Effector CD8-positive, alpha-beta T cell (primary cell): Measurements from ENCODE around the gene C1orf21.

Experiments used
- DNase-seq: peaks from one replicate; lab custom pipeline; 2025; lab: John Stamatoyannopoulos, UW

C1orf21 gene

DNA sequence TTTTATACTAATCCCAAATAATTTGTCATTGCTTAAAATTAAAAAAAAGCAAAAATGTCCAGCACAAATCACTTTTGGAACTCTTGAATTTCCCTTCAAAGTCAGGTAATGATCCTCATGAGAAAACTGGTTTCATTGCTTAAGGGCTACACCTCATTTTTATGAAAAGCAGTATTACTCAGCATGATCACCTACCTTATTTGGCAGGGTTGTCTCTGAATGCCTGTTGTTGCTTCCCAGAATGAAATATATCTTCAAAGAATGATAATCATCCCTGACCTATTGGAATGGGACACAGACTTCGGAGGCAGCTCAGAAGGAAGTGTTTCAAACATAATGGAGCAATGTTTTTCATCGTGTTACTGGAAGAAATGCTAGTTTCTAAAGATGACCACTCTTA is 29.7 kb downstream of the C1orf21 start:
- no peak for DNase-seq

DNA sequence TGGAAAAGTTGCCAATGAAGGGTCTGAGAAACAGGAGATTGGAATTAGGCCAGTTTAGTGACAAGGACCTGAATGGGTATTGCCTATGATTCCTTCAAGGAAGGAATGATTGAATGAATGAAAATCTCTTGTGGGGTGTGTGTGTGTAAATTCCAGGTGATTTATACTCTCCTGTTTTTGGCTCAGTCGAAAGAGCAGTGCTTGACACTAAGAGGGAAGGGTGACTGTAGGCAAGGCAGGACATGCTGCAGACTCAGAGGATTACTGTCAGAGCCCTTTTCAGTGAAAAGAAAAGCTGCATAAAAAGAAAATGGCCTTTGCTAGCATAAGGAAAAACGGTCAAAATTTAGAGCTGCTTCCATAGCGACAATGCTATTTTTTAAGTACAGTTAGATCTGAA is 30.1 kb downstream of the C1orf21 start:
- no peak for DNase-seq

DNA sequence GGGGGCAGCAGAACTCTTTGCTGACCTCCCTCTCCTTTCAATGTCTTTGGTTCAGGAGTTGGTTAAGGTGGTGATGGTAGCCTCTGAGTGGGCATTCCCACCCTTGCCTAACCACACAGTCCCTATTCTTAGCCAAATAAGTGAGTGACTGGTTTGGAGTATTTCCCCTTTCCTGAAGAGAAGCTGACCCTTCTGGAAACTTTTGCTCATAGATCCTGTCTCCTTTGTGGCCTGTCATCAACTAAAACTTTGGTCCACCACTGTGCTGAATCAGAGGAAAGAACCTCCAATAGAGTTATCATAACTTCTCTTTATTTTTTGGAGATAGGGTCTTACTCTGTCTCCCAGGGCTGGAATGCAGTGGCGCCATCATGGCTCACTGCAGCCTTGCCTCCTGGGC is 31.1 kb downstream of the C1orf21 start:
- DNase-seq, result no peak

DNA sequence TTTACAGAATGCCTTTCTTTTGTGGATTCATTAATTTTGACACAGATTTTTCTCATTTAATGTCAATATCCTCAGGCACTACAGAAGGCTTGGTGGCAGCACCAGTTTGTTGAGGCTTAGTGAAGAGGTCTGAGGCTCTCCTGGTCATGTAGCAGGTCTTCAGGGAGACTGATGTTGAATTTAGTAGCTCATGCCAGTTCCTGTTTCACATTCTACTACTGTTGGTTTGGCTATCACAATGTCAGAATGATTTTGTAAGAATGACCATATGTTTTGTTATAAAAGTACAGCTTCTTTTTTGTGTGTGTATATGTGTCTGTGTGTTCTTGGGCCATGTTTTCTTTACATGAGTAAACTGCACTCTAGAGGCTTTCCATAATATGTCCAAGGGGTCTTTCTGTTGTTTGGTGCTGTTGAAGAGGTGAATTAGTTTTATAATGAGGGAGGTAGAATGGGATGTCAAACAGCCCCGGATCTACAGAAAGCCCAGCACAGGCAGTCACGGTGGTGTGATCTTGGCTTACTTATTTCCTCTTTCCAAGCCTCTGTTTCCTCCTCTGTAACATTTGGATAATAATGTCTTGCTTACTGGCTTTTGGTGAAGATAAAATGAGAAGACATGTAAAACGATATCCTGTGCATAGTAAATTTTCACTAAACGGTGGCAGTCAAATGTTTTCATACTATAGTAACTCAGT is 32.0 kb downstream of the C1orf21 start:
- DNase-seq, result no peak

DNA sequence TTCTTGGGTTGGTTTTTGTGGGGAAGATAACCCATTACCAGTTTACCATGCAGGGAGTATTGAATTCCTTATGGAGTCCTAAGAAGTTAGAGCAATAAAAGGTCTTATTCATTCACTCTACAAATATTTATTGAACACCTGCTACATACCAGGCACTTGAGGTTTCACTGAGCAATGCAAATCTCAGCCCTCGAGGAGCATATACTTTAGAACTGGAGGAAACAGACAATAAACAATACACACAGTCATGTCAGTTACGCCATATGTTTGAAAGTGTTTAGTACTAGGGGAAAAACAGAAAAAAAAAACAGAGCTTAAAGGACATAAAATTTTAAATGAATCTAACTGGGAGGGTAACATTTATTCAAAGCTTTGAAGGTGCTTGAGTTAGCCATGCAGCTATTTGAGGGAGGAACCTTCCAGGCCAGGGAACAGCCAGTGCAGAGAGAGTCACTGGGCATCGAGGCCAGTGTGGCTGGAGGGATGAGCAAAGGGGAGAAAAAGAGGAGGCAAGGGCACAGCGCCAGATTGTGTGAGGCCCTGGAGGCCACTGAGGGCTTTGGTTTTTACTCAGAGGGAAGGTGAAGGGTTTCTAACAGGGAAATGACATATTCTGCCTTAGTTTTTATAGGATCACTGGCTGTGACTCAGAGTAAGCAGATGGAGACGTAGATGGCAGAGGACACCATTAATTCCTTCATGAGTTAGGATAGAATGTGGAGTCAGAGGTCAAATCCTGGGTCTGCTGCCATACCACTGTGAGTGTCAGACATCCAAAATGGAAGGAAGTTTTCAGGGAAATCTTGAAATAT is 32.7 kb downstream of the C1orf21 start:
- DNase-seq, result no peak

DNA sequence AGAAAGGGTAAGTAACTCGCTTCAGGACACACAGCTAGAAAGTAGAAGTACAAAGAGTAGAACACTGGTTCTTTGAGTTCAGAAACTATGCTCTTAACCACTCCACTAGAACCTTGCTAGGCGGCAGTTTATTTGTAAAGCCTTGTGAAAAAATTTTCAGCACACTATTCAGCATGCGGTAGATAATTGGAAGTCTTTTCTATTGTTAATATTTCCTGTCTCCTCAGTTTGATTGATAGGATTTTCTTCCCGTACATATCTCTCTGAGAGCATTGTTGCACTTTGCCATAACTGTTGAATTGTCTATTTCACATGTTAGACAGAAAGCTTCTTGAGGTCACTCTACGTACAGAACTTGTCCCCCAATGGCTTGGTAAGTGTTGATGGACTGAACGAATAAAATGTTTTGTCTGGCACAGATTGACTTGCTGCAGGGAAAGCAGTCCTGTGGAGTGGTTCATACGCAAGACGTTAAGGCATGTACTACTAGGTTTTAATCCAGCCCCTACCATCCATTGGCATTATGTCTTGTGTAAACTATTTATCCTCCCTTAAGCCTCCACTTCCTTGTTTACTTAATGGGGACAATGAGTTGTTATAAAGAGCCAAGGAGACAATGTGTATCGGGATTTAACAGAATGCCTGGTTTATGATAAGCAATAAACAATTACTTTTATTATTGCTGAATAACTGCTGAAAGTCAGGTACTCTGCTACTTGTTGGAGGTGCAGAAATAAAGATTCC is 35.8 kb downstream of the C1orf21 start:
- DNase-seq, result no peak

DNA sequence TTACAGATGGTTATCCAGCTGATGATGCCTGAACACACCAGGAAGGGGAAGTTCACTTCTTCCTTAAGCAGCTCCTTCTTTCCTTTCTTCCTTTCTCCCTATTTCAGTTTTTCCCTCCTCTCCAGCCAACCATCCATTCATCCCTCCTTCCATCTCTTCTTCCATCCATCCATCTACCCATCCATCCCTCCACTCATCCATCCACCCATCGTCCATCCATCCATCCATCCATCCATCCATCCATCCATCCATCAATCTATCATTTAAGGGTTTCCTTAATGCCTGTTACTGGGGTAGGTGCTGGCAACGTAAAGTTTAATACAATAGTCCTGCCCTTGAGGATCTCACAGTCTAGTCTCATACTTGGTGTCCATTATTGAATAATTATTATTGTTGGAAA is 36.8 kb downstream of the C1orf21 start:
- no peak for DNase-seq

DNA sequence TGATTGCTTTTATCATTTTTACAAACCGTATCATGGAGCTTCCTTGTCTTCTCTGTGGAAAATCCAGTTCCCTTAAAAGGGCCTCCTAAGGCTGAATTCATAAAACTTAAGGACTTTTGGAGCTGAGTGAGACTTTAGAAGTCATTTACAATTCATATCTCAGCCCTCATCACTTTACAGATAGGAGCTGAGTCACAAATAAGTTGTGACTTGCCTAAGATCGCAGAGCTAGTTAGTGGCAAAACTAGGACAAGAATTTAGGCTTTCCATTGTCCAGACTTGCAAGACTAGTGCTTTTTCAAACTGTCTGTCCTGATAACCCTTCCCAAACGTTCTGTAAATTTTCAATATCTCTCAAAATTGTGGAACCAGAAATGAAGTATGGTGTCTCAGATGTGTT is 37.3 kb downstream of the C1orf21 start:
- DNase-seq, result no peak

DNA sequence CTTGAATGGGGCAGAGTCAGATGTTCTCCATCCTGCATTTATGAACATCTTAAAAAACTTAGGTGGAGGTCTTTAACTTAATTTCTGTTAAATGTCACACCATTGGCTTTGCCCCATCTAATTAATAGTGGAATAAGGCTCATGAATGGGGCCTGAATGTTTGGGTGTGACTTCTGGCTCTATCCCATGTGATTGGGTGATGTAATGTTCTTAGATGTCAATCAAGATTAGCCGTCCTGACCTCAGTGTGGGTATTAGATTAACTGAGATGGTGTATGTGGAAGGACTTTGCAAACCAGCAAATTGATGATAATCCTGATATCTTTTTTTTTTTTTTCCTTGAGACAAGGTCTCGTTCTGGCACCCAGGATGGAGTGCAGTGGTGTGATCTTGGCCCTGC is 38.1 kb downstream of the C1orf21 start:
- DNase-seq, result no peak

DNA sequence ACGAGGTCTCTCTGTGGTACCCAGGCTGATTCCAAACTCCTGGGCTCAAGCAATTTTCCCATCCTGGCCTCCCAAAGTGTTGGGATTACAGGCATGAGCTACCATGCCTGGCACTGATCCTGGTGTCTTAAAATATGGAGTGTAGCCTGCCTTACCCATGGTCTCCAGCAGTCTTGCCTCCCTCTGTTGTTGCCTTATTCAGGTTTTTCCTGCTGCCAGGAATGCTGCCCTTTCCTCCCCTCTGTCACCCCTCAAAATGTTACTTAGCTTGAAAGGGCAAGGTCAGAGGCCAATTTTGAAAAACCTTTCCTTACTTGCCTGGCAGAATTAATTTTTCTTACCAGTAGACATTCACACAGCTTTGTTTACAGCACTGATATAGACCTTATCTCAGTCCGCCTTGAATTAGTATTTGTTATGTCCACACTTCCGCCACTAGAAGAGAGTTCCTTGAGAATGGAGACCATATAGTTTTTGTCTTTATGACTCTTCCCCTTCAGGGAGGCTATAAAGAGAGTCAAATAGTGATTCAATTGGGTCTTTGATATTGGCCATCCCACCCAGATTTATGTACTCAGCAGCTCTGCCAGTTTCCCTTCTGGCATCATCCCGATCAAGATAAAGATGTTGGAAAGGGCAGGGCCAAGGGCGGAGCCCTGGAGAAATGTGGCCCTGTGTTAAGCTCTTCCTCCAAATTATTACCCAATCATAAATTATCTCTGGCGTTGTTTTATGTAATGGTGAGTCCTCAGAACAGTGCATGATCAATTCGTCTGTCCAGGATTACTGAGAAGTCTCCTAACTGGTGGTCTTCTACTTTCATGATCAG is 38.8 kb downstream of the C1orf21 start:
- no peak for DNase-seq

DNA sequence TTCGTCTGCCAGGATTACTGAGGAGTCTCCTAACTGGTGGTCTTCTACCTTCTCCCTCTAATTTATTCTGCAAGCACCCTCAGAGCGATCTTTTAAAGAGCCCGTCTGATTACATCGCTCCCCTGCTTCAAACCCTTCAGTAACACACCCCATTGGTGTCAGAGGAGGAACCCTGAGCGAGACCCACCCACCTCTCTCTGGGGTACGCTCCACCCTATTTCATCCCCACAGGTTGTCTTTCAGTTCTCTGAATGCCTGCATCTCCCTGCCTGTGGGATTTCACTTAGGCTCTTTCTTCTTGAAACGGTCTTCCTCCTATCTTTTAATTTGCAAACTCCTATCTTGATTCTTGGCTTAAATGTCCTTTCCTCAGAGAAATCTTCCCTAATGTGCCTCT is 39.4 kb downstream of the C1orf21 start:
- DNase-seq, result no peak

DNA sequence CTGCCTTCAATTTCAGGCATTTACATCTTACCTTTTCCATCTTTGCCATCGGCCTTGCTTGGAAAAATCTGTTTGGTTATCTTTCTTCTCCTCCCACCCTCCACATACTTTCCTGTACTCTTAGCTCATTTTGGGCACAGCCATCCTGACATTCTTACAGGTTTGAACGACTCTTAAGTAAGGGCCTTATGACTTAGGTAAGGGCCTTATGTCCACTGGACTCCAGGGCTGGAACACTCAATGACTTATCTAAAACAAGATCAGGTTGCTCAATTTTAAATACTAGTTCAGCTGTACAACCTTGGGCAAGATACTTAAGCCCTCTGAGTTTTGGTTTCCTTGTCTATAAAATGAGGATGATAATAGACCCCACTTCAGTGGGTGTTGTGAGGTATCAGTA is 40.9 kb downstream of the C1orf21 start:
- DNase-seq, result no peak

DNA sequence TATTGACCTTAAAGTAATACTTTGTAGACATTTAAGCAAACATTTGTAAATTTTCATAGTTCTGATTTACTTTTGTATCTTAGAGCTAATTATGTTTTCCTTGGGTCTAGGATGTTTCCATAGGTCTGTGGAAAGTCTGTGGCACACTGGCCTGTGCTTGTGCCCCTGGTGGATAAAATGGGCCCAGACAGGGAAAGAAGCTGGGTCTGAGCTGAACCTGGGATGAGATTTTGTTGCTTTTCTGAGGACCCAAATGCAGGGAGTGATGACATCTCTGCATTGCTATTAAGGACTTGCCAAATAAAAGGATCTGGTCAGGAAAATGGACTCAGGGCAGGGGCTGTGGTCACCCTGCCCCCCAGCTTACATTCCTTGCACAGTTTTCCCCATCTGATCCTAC is 41.8 kb downstream of the C1orf21 start:
- no peak for DNase-seq

DNA sequence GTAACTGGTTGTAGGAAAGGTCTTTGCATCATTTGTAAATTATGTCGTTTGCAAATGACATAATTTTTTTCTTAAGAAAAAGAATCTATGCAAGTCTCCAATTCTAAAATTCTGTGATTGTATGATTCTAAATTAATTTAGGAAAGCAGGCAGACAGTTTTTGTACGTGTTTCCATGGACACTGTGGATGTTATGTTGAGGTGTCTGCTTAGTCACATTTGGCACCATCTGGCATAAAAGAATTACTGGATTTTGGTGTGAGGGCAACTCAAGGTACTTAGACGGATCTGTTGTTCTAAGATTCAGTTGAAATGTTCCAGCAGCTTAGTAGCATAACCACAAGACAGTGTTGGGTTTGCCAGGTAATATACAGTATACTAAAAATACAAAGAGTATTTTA is 42.5 kb downstream of the C1orf21 start:
- DNase-seq, result no peak

DNA sequence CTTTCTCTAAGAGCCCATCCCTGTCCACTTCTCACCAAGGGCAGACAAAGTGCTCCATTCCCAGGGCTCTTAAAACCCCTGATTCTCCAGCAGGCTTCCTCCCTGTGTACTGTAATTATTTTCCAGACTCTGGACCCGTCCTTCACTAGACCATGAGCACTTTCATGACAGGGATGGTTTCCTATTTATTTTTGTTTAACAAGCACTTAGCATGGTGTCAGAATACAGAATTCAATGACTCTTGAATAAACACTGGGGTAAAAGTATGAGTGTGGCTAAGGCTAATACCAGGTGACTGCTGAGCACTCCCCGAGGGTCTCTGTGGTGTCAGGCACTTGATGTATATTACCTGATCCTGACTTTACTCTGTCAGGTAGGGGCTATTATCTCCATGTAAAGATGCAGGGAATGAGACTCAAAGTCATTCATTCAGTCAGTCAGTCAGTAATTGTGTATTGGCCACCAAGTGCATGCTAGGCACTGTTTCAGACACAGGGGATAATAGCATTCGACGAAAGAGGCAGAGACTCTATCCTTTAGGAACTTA is 47.2 kb downstream of the C1orf21 start:
- DNase-seq, result no peak

DNA sequence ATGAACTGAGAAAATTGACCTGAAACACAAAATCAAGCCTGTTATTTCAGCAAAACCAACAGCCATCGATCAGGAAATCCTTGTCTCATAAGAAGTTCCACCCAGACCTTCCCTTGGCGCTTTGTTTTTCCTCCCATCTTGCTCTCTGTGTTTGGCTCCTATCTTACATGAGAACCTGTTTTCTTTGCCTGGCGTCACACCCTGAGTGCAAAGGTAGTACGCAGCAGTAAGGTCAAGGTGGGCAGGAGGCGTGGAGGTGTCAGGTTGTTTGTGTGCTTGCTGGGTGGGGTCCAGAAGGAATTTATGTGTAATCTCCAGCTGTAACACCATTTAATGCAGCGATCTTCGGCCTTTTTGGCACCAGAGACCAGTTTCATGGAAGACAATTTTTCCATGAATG is 50.5 kb downstream of the C1orf21 start:
- no peak for DNase-seq

DNA sequence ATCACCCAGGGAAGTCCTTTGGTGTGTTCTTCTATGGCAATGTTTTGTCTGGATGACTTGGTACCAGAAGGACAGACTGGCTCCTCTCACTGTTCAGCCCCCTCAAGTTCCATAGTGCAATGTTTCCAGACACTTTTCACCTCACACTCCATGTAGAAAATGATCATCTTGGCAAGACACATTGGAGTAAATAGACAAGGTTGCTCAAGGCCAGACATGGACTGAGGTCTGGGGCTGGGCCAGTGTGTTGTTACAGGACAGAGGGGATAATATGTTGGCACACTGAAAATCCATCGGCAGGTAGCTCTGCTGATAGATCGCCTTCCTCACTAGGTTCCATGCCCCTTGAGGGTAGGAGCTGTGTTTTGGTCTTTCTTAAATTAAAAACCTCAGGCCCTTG is 51.5 kb downstream of the C1orf21 start:
- DNase-seq, result no peak

DNA sequence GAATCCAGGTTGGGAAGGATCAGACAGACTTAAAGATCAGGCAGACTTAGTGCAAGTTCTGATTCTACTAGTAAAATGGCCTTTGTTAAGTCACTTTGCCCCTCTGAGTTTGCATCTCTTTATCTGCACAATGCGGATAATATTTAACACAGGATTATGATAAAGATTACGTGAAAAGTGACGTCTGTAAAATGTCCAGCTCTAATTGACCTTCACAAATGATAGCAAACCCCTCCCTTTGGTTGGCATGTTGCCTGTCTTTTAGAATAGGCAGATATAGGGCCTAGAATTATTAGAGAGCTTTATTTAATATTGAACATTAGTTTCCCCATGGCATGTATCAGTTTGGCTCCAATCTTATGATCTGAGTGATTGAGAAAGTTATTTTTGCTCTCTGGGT is 55.4 kb downstream of the C1orf21 start:
- no peak for DNase-seq

DNA sequence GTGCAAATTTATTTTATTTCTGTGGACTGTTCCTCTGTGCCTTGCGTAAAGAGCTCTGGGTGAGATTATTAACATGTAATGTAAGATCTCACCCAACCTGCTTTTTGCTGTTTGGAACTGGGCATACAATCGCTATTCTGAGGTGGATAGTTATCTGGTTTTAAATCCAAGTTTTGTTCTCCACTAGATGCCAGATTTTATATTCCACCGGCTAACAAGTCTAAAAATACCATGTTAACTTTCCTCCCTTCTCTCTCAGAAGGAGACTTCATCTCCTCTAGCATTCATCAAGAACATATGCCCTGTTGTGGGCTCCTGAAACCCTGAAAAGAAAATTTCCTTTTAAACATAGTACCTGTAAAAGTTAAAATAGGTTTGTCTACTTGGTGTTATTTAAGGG is 56.4 kb downstream of the C1orf21 start:
- no peak for DNase-seq

DNA sequence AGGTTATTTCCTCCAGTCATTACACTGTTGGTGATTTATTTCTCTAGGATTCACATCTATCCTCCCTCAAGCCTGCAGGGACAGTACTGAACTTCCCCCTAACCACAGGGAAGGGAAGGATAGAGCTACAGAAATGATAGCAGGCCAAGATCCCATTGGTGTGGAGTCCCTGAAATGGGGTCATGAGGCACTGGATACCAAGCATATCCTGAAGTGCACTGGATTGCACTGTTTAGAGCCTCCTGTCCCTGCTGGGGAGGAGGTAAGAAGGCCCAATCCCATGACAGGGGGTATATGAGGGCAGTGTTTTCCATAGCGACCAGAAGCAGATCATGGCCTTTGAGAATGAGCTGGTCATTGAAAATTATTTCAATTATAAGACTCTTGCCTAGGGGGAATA is 56.8 kb downstream of the C1orf21 start:
- no peak for DNase-seq

DNA sequence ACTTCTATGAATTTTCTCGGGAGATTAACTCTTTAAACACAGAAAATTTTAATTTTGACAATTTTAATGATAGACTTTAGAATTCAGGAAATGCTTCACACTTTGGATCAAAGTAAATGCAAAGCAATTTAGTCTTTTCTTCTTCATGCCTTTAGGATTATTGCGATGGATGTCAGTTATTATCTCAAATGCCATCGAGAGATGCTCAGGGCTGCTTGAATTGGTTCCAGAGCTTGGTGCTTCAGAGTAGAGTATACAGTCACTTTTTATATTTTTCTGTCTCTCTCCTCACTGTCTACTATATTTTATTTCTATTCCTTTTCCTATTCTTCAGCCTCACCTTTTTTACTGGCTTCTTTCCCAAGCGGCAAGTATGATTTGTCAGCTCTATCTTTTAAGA is 59.2 kb downstream of the C1orf21 start:
- DNase-seq, result no peak

DNA sequence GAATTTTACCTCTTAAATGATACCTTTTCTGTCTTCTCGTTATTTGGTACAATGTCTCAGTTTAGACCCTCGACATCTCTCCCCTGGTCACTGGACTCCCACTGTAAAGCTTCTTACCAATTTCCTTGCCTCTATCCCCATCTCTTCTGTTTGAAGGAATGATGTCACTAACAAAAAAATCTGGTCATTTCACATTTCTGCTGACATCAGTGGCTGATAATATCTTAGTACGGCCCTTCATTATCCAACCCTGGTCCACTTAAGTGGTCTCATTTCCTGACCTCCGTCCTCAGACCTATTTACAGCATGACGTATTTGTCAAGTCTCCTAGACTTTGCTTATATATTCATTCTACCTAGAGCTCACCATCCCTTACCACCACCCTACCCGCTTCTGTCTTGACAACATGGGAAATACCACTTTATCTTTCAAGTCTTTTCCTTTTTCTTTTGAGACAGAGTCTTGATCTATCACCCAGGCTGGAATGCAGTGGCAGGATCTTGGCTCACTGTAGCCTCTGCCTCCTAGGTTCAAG is 60.9 kb downstream of the C1orf21 start:
- DNase-seq, result no peak
